ENCODE data around the gene CACNA2D2. TPM values are rescaled to one million over a fixed set of nuclear protein-coding genes. Genes with fewer than 3 reads are reported as not detected.

Gene CACNA2D2
- total and polyA plus RNA-seq, 2 of the 13 experiments (the other 11 are each of a cell fraction or from before 2014, with no cell fraction given), result not detected

GRCh38 chr3:50423543-50423942 lies 79.9 kb downstream of the CACNA2D2 start (continued):
- TF ChIP-seq ZNF609 (CRISPR knock-in tag; IDR thresholded peaks at IDR 0.05; ENCODE audit: borderline replicate concordance) (no peak), GATAD2A (CRISPR knock-in tag; IDR thresholded peaks at IDR 0.05) (peak; percentile 37; the same call in 1 of the 2 replicates), YEATS4 (CRISPR knock-in tag; IDR thresholded peaks at IDR 0.05; ENCODE audit: borderline replicate concordance) (no peak), DR1 (CRISPR knock-in tag; IDR thresholded peaks at IDR 0.05) (no peak), ZSCAN20 (CRISPR knock-in tag; IDR thresholded peaks at IDR 0.05; ENCODE audit: borderline replicate concordance) (no peak), SOX6 (IDR thresholded peaks at IDR 0.05) (no peak), SOX6 (CRISPR knock-in tag; IDR thresholded peaks at IDR 0.05) (0 out of 2 replicates have a peak, but pooled peaks have one; percentile 16), TCF7 (IDR thresholded peaks at IDR 0.05; ENCODE audit: low read depth) (peak; percentile 71), TFAP4 (IDR thresholded peaks at IDR 0.05; ENCODE audit: borderline replicate concordance, low read depth) (peak; percentile 82), ZNF337 (CRISPR knock-in tag; IDR thresholded peaks at IDR 0.05; ENCODE audit: borderline replicate concordance, low read depth) (no peak), ZBTB33 (CRISPR knock-in tag; IDR thresholded peaks at IDR 0.05) (no peak), HNF4A (CRISPR knock-in tag; IDR thresholded peaks at IDR 0.05) (peak; percentile 37), ZNF687 (CRISPR knock-in tag; IDR thresholded peaks at IDR 0.05) (peak; percentile 17; the same call in 1 of the 2 replicates), HINFP (CRISPR knock-in tag; IDR thresholded peaks at IDR 0.05; ENCODE audit: low read depth) (no peak)

Measured in HepG2 (cell line).